ENCODE data around the gene NOS1AP. TPM values are rescaled to one million over a fixed set of nuclear protein-coding genes. Genes with fewer than 3 reads are reported as not detected.

Gene NOS1AP
- total RNA-seq, 1 donor from 2014 or later = 1.3 TPM

DNA sequence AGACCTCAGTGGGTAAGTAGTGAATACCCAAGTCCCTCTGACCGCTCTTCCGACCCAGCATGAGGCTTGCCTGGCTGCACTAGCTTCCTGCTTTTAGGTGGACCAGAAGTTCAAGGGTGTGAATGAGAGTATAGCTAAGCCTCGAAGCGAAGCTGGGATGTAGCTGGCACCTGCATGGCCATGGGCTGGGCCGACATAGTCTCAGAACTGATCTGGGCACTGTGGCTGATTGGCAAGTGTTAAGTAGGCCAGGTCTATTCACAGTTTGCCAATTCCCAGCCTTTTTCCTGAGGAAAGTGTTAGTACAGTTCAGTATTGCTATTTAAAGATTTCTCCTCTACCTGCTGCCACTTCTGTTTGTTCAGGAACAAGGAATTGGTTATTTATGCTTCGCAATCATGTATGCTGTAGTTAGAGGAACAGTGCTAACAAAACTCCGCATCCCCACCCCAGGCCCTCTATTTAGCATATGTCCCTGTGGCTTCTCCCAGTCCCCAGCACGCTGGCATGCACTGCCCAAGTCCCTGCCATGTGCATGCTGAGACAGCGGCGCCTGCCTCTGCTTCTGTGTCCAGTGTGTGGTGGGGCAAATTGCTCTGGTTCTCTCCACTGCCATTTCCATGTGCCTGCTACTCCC is 290.9 kb downstream of the NOS1AP start:
- no peak for DNase-seq (ENCODE audit: low spot score)

DNA sequence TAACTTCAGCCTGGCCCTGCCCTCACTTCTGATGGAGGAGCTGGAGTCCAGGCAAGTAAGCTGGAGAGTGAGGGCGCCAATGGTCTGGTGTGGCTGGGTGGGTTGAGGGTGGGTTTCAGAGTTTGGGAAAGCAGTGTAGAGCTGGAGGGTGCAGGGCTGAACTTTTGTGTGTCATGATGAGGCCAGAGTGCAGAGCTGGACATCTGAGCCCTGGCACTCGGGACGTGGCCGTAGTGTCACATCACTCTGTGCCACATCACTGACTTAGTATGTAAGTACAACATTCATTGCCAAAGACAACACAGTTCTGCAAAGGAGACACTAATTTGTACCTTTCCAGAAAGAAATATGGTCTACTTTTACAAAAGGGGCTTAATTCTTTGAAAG is 291.4 kb downstream of the NOS1AP start:
- no peak for DNase-seq (ENCODE audit: low spot score)

DNA sequence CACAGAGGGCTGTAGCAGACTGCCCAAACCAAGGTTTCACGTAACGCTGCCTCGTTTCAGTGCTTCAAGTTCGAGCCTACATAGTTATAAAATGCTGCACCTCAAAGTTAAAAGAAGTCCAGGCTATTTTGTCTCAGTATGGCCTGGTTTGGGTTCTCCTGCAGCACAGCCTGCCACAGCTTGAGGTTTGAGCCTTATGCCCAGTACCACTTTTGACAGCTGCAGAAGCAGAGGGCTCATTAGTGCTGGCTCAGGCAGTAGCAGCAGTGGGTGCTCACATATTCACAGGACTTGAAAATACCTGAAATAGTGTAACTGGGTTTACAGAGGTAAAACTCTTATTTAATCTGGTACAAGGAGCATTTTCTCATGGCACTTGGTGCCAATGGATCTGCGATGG is 291.9 kb downstream of the NOS1AP start:
- no peak for DNase-seq (ENCODE audit: low spot score)

DNA sequence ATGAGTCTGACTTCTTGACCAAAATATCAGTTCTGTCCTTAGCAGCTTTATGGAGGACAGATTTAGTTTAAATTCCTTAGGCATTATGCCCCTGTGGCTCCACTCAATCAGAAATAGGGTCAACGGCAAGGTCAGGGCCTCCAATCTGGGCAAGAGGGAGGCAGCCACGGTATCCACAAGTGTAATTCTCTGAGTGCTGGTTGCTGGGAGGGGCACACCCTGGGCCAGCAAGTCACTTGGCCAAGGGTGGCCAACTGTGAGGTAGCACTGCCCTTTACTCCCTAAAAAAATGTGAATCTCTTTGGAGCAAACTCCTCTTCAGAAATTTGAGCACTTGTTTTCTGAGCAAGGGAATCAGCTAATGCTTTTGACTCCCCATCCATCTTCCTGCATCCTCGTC is 294.3 kb downstream of the NOS1AP start:
- no peak for DNase-seq (ENCODE audit: low spot score)

DNA sequence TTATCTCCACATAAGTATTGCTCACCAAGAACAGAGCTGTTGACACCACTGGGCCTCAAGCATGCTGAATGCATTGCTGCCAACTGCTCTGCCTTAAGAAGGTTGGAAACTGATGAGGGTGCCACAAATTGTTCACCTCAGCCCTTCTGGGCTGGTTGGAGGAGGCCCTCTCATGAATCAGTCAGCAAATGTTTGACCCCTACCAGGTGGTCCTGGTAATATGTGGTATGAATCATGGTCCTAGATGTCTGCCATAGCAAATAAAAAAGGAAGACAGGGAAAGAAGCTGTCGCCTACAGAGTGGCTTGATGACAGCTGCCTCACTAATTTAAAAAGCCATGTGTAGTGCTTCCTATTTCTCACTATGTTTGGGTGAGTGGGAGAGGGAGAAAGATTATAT is 295.0 kb downstream of the NOS1AP start:
- no peak for DNase-seq (ENCODE audit: low spot score)

DNA sequence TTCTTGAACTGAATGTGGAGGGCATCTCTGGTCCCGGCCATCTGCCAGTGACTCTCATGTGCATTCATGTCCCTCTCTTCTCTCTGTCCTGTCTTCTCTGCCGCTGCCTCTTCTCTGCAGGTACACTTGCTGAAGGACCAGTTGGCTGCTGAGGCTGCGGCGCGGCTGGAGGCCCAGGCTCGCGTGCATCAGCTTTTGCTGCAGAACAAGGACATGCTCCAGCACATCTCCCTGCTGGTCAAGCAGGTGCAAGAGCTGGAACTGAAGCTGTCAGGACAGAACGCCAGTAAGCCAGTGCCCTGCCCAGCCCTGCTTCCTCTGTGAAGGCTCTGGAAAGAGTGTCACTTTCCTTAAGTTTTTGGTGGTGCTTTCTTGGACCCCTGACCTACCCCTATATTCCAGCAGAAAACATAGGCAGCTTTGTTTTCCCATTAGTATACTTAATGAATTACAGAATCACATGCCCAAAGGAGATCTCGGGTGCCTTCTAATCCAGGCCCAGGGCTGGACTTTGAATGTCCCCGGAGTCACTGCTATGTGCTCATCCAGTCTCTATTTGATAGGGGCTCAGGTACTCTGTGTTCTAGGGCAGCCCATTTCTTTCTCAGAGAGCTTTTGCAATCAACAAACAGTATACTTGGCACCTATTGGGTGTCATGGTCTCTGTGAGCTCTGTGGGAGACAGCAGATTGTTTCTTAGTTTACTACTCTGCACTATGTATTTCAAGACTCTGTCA is 296.0 kb downstream of the NOS1AP start:
- DNase-seq (ENCODE audit: low spot score) = no peak

DNA sequence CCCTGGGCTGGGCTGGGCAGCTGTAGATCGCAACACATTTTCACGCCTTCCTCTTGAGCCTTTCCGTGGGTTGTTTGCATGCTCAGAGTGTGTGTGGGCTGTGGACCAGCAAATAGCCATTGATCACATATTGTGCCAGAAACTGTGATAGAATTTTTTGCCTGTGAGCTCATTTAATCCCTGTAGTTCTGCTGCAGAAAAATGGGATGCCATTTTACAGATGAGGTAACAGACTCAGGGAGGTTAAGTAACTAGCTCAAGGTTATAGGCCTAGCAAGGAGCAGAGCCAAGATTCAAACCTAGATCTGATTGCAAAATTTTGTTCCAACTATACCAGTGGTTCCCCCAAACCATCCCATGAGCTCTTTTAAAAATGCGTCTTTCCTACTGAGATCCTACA is 296.7 kb downstream of the NOS1AP start:
- DNase-seq (ENCODE audit: low spot score) = no peak

DNA sequence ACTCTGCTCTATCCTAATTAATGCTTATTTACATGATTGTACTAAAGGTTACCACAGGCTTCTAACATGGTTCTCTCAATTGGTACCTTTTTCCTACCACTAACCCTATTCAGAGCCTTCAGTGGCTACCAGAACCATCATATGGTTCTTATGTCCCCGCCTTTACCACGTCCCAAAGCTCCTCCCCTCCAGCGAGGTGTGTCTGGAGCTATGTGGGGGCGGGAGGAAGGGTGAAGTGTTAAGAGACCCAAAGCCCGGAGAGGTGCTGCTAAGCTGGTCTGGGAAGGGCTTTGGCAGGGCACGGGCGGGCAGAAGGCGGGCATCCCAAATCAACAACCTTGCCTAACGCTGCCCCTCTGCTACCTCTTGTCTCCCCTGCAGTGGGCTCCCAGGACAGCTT is 297.2 kb downstream of the NOS1AP start:
- no peak for DNase-seq (ENCODE audit: low spot score)

DNA sequence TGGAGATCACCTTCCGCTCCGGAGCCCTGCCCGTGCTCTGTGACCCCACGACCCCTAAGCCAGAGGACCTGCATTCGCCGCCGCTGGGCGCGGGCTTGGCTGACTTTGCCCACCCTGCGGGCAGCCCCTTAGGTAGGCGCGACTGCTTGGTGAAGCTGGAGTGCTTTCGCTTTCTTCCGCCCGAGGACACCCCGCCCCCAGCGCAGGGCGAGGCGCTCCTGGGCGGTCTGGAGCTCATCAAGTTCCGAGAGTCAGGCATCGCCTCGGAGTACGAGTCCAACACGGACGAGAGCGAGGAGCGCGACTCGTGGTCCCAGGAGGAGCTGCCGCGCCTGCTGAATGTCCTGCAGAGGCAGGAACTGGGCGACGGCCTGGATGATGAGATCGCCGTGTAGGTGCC is 297.6 kb downstream of the NOS1AP start:
- no peak for DNase-seq (ENCODE audit: low spot score)

DNA sequence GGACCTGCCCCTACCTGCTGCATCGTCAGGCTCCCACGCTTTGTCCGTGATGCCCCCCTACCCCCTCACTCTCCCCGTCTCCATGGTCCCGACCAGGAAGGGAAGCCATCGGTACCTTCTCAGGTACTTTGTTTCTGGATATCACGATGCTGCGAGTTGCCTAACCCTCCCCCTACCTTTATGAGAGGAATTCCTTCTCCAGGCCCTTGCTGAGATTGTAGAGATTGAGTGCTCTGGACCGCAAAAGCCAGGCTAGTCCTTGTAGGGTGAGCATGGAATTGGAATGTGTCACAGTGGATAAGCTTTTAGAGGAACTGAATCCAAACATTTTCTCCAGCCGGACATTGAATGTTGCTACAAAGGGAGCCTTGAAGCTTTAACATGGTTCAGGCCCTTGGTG is 298.3 kb downstream of the NOS1AP start:
- no peak for DNase-seq (ENCODE audit: low spot score)

DNA sequence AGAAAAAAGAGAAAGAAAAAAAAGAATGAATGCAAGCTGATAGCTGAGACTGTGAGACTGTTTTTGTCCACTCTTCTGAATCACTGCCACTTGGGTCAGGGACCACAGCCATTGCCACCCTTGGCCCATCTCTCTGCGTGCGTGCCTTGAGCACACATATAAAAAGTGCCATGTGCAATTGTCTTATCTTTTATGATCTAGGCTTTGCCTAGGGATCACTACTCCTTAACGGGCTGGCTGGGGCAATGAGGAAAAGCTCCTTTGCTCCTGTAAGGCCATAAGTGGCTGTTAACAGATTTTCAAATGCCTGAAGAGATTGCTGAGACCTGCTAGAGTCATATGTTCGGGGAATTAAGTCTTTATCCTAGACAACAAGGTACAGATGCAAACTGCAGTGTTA is 299.0 kb downstream of the NOS1AP start:
- no peak for DNase-seq (ENCODE audit: low spot score)

DNA sequence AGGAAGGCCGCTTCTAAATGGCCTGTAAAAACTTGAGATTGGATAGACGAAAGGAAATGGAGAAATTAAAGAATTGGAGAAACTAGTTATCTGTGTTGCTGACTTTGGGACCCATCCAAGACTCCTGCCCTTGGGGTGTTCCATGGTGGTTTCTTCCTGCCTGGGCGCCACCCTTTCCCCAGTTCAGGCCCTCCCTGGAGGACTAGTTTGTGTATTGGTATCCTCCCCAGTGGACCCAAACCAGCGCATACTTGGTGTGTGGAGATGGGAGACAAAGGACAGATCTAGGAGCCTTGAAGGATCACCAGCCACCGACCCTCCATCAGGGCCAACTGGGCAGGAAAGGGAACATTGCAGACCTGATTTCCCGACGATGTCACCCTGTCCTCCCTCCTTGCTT is 300.1 kb downstream of the NOS1AP start:
- DNase-seq (ENCODE audit: low spot score) = no peak

DNA sequence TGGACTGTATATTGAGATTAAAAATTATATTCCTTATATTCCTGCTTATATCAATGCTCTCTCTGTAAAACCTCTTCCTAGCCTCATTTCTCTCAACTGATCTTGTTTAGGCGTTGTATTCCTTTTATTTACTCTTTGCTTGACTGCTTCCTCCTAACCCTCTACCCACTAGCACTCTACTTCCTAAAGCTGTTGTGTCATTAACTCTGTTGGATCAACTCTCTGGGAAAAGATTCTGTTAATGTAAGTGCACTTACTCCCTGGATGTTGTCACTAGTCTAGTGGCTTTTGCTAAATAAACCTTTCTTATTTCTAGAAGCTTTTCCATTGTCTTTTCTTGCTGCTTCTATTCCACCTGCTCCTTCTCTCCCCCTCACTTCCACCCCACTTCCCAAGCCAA is 300.7 kb downstream of the NOS1AP start:
- DNase-seq (ENCODE audit: low spot score) = no peak

DNA sequence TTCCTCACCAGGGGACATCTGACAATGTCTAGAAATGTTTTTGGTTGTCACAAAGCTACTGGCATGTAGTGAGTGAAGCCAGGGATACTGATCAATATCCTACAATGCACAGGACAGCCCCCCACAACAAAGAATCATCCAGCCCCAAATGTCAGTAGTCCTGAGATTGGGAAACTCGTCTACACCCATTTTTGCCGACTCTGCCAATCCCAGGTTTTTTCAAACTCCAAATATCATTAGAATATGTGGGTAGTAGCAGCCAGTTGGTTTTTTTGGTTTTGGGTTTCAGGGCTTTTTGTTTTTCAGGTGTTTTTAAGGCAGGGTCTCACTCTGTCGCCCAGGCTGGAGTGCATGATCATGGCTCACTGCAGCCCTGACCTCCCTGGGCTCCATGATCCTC is 301.2 kb downstream of the NOS1AP start:
- DNase-seq (ENCODE audit: low spot score) = no peak

DNA sequence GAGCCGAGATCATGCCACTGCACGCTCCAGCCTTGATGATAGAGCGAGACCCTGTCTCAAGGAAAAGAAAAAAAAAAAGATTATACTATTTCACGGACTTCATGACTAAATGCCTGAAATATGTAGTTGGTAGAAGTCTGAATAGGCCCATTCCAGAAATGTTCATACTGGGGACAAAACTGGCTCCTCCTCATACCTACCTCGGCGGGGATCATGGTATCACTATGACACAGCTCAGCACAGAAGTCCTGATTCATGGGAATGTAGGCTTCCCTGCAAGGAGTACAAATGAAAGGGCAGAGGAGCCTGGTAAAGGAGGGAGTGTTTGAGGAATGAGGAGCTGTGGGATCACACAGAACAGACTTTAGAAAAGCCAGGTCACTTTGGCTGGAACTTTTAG is 302.1 kb downstream of the NOS1AP start:
- no peak for DNase-seq (ENCODE audit: low spot score)

DNA sequence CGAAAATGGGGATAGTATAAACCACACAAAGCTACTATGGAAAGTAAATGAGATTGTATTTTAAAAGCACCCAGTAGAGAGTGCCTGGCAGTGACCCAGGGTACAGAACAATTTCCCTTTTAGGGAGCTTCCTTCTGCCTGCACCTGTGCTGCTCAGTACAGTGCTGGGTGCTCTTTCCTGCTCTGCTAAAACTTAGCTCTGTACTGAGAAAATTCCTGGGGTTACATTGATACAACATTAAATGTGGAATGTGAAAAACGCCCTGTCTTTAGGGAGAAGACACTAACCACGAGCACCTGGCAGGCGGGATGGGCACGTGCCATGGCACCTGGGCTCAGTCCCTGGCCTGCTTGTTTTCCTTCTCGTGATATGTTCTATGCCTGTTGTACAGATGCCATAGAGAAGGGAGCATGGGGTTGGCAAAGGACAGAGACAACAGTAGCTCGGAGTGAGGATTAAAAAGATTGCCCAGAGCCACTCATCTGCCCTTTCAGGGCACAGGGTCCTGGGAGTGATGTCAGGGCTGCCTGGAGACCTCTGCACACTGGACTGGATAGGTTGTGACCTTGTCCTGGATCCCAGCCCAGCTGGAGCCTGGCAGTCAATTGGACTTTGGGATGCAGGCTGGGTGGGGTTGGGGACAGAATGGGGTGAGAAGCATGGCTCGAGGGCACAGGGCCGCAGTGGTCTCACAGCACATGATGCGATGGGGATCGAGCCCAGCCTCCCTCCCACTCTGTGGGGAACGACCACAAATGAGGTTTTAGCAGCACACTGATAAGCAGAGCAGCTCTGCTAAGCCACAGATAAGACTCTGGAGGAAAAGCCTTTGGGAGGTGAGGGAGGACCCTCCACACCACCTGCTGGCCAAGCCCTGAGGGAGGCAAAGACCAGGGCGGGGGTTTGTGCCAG is 302.9 kb downstream of the NOS1AP start:
- peak; percentile 76 for DNase-seq (ENCODE audit: low spot score)

DNA sequence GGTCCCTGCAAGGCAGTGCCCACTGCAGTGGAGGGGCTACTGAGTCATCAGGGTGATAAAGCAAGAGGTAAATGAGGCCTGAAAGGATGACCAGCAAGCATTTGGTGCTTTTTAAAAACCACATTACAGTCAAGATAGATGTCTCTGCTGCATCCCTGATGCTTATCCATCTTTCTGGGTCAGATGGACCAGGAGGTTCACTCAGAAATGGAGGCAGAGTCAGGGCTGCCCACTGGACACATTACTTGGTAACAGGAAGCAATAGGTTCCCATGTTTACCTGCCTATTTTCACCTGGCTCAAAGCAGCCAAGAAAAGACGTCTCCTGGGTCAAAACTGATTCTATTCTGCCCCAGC is 303.6 kb downstream of the NOS1AP start:
- no peak for DNase-seq (ENCODE audit: low spot score)

DNA sequence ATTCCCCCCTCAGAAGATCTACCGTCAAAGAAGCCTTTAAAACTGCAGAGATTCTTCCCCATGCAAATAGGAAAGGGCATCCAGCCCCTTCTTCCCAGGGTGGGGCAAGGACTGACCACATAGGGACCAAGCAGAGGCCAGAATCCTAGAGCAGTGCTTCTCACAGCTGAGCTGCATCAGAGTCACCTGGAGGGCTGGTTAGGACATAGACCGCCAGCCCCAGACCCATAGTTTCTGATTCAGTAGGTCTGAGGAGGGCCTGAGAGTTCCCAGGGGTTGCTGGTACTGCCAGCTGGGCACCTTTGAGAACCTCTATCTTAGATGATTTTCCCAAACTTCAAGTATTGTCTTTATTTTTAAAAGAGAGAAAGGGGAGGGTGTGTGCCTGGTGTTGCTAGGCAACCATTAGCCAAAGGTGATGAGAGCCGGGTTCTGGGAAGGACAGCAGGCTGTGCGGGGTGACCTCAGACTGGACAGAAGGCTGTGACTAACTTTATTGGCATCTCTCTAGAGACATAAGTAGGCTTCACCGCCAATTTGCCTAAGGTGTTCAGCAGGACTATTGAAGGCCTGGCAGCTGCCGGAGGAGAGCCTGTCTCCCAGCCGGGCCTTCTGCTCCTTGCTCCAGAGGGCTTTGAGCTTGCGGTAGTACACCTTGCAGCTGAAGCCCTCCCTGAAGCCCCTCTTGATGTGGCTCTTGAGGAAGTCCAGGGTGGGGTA is 304.2 kb downstream of the NOS1AP start:
- DNase-seq (ENCODE audit: low spot score) = peak; percentile 81

DNA sequence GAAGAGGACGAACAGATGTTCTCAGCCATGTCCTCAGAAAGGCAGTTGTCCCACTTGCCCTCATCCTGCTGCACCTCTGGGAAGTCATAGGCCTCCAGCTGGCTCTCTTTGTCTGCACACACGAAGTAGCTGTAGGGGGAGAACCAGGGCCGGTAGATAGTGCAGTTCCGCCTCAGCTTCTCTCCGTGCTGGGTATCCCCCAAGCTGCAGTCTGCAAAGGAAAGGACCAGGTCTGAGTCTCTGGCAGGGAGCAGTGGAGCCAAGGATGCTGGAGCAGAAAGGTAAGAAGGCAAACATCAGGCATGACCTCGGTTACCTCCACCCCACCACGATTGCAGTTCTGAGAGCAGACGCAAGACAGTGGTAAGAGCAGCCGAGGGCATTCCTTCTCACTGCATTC is 304.9 kb downstream of the NOS1AP start:
- DNase-seq (ENCODE audit: low spot score) = peak; percentile 76

DNA sequence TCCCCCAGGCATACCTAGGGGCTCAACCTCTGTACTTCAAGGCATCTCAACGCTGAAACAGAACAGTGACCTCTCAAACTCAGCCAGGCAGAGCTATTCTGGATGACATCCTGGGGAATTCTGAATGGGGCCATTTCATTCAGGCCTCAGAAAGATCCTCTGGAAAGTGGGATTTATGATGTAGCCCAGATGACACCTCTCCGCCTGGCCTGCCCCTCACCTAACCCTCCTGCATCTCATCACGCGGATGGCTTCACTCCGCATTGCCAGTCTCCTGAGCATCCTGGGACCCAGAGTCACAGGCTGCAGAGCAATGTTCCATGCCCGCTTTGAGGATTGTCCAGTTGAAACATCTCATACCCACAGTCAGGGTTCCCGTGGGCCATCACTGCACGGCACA is 306.0 kb downstream of the NOS1AP start:
- peak; percentile 22 for DNase-seq (ENCODE audit: low spot score)

DNA sequence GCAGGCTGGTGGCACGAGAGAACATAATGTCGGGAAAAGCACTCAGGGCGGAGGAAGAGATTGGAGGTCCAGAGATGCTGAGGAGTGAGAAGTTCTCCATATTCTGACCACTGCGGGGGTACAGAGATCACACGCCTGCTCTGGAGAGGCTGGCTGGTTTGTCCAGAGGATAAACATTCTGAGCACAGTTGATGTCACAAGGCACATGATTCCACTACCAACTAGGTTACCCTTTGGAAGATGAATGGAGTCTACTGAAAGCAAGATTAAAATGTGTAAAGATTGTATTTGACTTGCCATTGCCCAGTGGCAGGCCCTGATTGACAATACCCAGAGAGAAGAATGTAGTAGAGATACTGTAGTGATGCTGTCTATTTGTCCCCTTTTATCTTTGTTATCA is 307.2 kb downstream of the NOS1AP start, which contains the start of gene SPATA46:
TSS of gene SPATA46 (minus strand) at position 164 of the 400 bp plus-strand sequence. CDS start at position 100, 64 bp downstream.
- DNase-seq (ENCODE audit: low spot score) = peak; percentile 26
